Liver (tissue), 9 donors: ENCODE measurements around the gene AKT3. TPM values are rescaled to one million over a fixed set of nuclear protein-coding genes. Genes with fewer than 3 reads are reported as not detected.
"Not testable (repeated sequence)": the region's sequence is repeated elsewhere in the genome, so short reads cannot be mapped to it uniquely, and the experiment has no call there.

Experiments
- DNase-seq: peaks from one replicate; pipeline ENCODE4 v3.0.0-alpha.2; 2017; ENCODE audit warnings: low spot score
- H3K27ac ChIP-seq, 2 donors: one replicate each; pipeline ENCODE4 v1.7.0; 2013; ENCODE audit warnings: inconsistent platforms in 2 of 2, low read length in 2 of 2, control low read depth in 1 of 2, low read depth in 1 of 2, mild to moderate bottlenecking in 1 of 2
- H3K27me3 ChIP-seq, 4 donors: one replicate each; pipeline versions ENCODE4 v1.6.1 to v1.7.0; 2013; ENCODE audit warnings: low read length in 3 of 4, inconsistent platforms in 1 of 4, mild to moderate bottlenecking in 1 of 4, moderate library complexity in 1 of 4; ENCODE audit not compliant: control insufficient read depth in 4 of 4, insufficient read depth in 4 of 4
- H3K36me3 ChIP-seq, 4 donors: one replicate each; pipeline versions ENCODE4 v1.6.1 to v1.7.0; 2013; ENCODE audit warnings: low read length in 3 of 4, mild to moderate bottlenecking in 3 of 4, low read depth in 1 of 4, moderate library complexity in 1 of 4; ENCODE audit not compliant: control insufficient read depth in 4 of 4, insufficient read depth in 3 of 4
- H3K4me1 ChIP-seq, 4 donors: one replicate each; pipeline versions ENCODE4 v1.6.1 to v1.7.0; 2013; ENCODE audit warnings: low read length in 3 of 4, mild to moderate bottlenecking in 3 of 4, moderate library complexity in 1 of 4; ENCODE audit not compliant: control insufficient read depth in 4 of 4, insufficient read depth in 4 of 4
- H3K4me3 ChIP-seq, 3 donors: one replicate each; pipeline versions ENCODE4 v1.6.1 to v1.7.0; 2013; ENCODE audit warnings: low read length in 3 of 3, control low read depth in 1 of 3, low read depth in 1 of 3, mild to moderate bottlenecking in 1 of 3
- H3K9ac ChIP-seq, 2 donors: one replicate each; pipeline ENCODE4 v1.7.0; 2013; ENCODE audit warnings: low read length in 2 of 2, mild to moderate bottlenecking in 2 of 2, moderate library complexity in 2 of 2, control low read depth in 1 of 2, low read depth in 1 of 2
- H3K9me3 ChIP-seq, 4 donors: one replicate each; pipeline versions ENCODE4 v1.6.1 to v1.7.0; 2013; ENCODE audit warnings: low read length in 3 of 4; ENCODE audit not compliant: control insufficient read depth in 4 of 4
- EGR1 ChIP-seq, 2 donors: IDR thresholded peaks; 2 replicates each; pipeline ENCODE4 v1.6.1; 2016 to 2018; ENCODE audit warnings: antibody characterized with exemption in 2 of 2, low read depth in 2 of 2
- FOXA1 ChIP-seq: IDR thresholded peaks from 2 replicates; pipeline ENCODE4 v1.6.1; 2016; ENCODE audit warnings: antibody characterized with exemption
- GABPA ChIP-seq, 2 donors: IDR thresholded peaks in 1 of 2; conservative IDR thresholded peaks in 1 of 2; 2 replicates each; pipeline ENCODE4 v1.6.1; 2016; ENCODE audit warnings: antibody characterized with exemption in 2 of 2, mild to moderate bottlenecking in 1 of 2, moderate library complexity in 1 of 2
- HNF4G ChIP-seq: IDR thresholded peaks from 2 replicates; pipeline ENCODE4 v1.6.1; 2016; ENCODE audit warnings: antibody characterized with exemption
- JUND ChIP-seq, 2 donors: IDR thresholded peaks; 2 replicates each; pipeline ENCODE4 v1.6.1; 2016; ENCODE audit warnings: antibody characterized with exemption in 2 of 2
- NR2F2 ChIP-seq: IDR thresholded peaks from 2 replicates; pipeline ENCODE4 v1.6.1; 2016; ENCODE audit warnings: antibody characterized with exemption
- REST ChIP-seq: IDR thresholded peaks from 2 replicates; pipeline ENCODE4 v1.6.1; 2016; ENCODE audit warnings: antibody characterized with exemption, mild to moderate bottlenecking
- RXRA ChIP-seq, 2 donors: IDR thresholded peaks; 2 replicates each; pipeline ENCODE4 v1.6.1; 2017 to 2018; ENCODE audit warnings: antibody characterized with exemption in 2 of 2, mild to moderate bottlenecking in 1 of 2
- SP1 ChIP-seq: IDR thresholded peaks from 2 replicates; pipeline ENCODE4 v1.6.1; 2018; ENCODE audit warnings: antibody characterized with exemption, mild to moderate bottlenecking
- TAF1 ChIP-seq: conservative IDR thresholded peaks from 2 replicates; pipeline ENCODE4 v1.6.1; 2016; ENCODE audit warnings: antibody characterized with exemption, mild to moderate bottlenecking
- YY1 ChIP-seq: IDR thresholded peaks from 2 replicates; pipeline ENCODE4 v1.6.1; 2016; ENCODE audit warnings: antibody characterized with exemption, mild to moderate bottlenecking
- ZBTB33 ChIP-seq: IDR thresholded peaks from 2 replicates; pipeline ENCODE4 v1.6.1; 2016; ENCODE audit warnings: antibody characterized with exemption
- WGBS: extraction: QIAGEN DNeasy Blood & Tissue Kit; methylation state at CpG from one replicate; pipeline ENCODE4 v1.1.7; 2013; 5-methylcytosine and 5-hydroxymethylcytosine counted together
- polyA plus RNA-seq, 2 donors: library from polyadenylated mRNA; stranded (reverse) in 1 of 2; unstranded in 1 of 2; fragments of 200-250 nt in 1 of 2; fragments of >200 nt in 1 of 2; fragmentation: Nextera tagmentation in 1 of 2; extraction: Ambion mirVana in 1 of 2; gene quantifications; one replicate each; pipeline versions ENCODE4 v1.2.1 to v1.2.3, GENCODE V29; 2013 to 2015
- total RNA-seq, 2 donors: library from RNA; depleted of rRNA; stranded (reverse); fragments of >200 nt; gene quantifications; one replicate each; pipeline ENCODE4 v1.2.3, GENCODE V29; 2014
- donor health status: healthy.
- donor health status: healthy.
- donor health status: healthy.
- donor health status: healthy.
- donor health status: healthy.

The AKT3 gene
- total and polyA plus RNA-seq, 4 donors, result 1.7 to 7.6 (median 2.8) TPM

- WGBS, result 85% methylated on average over 7 of the region's 7 CpGs
- DNase-seq, result no peak
- Histone ChIP-seq H3K9ac (no peak overlapping the region), H3K27me3 (no peaks in the 10 kb centered on the region), H3K4me1 (no peaks in the 10 kb centered on the region), H3K9me3 (no peaks in the 10 kb centered on the region), H3K36me3 (no peaks in the 10 kb centered on the region), H3K27ac (no peak overlapping the region), H3K4me3 (no peak overlapping the region)
- no peak for TF ChIP-seq GABPA (IDR thresholded peaks at IDR 0.05 in 1 of 2, conservative IDR thresholded peaks at IDR 0.05 in 1 of 2)
- no peak for TF ChIP-seq FOXA1
- no peak for TF ChIP-seq REST
Observed at GRCh38 chr1:243595527-243596210, 254.4 kb downstream of the AKT3 start.

GRCh38 chr1:243594455-243594854 is 255.6 kb downstream of the AKT3 start:
- DNase-seq, result no peak
- no peak overlapping the region for H3K27ac ChIP-seq
- H3K9me3 ChIP-seq, result no peaks in the 10 kb centered on the region
- no peaks in the 10 kb centered on the region for H3K27me3 ChIP-seq
- no peak for TF ChIP-seq RXRA (IDR thresholded peaks at IDR 0.05)
- H3K4me3 ChIP-seq, result no peak overlapping the region
- H3K9ac ChIP-seq, result no peak overlapping the region
- H3K4me1 ChIP-seq, result no peaks in the 10 kb centered on the region
- H3K36me3 ChIP-seq, result no peaks in the 10 kb centered on the region
- 95% methylated on average over 2 of the region's 2 CpGs for WGBS

GRCh38 chr1:243589286-243589685 is 260.8 kb downstream of the AKT3 start:
- H3K9ac ChIP-seq, H3K27me3 ChIP-seq, DNase-seq, H3K36me3 ChIP-seq, H3K4me3 ChIP-seq, H3K9me3 ChIP-seq, H3K4me1 ChIP-seq, H3K27ac ChIP-seq: not testable (repeated sequence)
- 83% methylated on average over 3 of the region's 3 CpGs for WGBS

- Histone ChIP-seq H3K4me1 (no peaks in the 10 kb centered on the region), H3K4me3 (no peak overlapping the region), H3K27me3 (no peaks in the 10 kb centered on the region), H3K9ac (no peak overlapping the region), H3K36me3 (no peaks in the 10 kb centered on the region), H3K9me3 (peaks cover 0 to 2% (median 0%) of the 10 kb centered on the region in 4 donors), H3K27ac (no peak overlapping the region)
- no peak for DNase-seq
- WGBS, result 89% methylated on average over 4 of the region's 4 CpGs
- TF ChIP-seq ZBTB33 (no peak), TAF1 (no peak), HNF4G (no peak), NR2F2 (no peak), EGR1 (IDR thresholded peaks at IDR 0.05; ENCODE audit: low read depth in 2 of 2) (no peak), YY1 (no peak), REST (no peak), FOXA1 (no peak), SP1 (no peak), JUND (IDR thresholded peaks at IDR 0.05) (no peak), GABPA (IDR thresholded peaks at IDR 0.05 in 1 of 2, conservative IDR thresholded peaks at IDR 0.05 in 1 of 2) (no peak)
Observed at GRCh38 chr1:243587823-243588560, 262.1 kb downstream of the AKT3 start.
